Fibroblast of lung (primary cell): ENCODE results near the gene NUP62. TPM values are rescaled to one million over a fixed set of nuclear protein-coding genes. Genes with fewer than 3 reads are reported as not detected.

Experiments
- DNase-seq, 2 donors: peaks; one replicate each; pipeline versions ENCODE4 v3.0.0 to v3.0.0-alpha.2; 2010; ENCODE audit warnings: low read depth in 2 of 2
- H2AFZ ChIP-seq: 2 replicates; pipeline ENCODE4 v1.5.1; 2012; ENCODE audit warnings: low read length, control low read depth, inconsistent platforms
- H3K27ac ChIP-seq: 2 replicates; pipeline ENCODE4 v1.5.1; 2011; ENCODE audit warnings: low read length, control low read depth; ENCODE audit not compliant: insufficient read depth
- H3K27me3 ChIP-seq: 2 replicates; pipeline ENCODE4 v1.5.1; 2011; ENCODE audit warnings: mild to moderate bottlenecking, low read length; ENCODE audit not compliant: control insufficient read depth, insufficient read depth
- H3K36me3 ChIP-seq: 2 replicates; pipeline ENCODE4 v1.5.1; 2011; ENCODE audit warnings: low read length; ENCODE audit not compliant: control insufficient read depth, insufficient read depth
- H3K4me1 ChIP-seq: 2 replicates; pipeline ENCODE4 v1.5.1; 2011; ENCODE audit warnings: low read length; ENCODE audit not compliant: control insufficient read depth, insufficient read depth; ENCODE audit errors: extremely low read depth
- H3K4me2 ChIP-seq: 2 replicates; pipeline ENCODE4 v1.5.1; 2011; ENCODE audit warnings: low read length, control low read depth; ENCODE audit not compliant: insufficient read depth; ENCODE audit errors: extremely low read depth
- H3K4me3 ChIP-seq, 4 experiments: fragments of 200-600 bp in 1 of 4; sonication (generic) in 1 of 4; replicated peaks in 1 of 4; 2 replicates each; pipeline ENCODE4 v1.5.1; 2011 to 2016; ENCODE audit warnings: low read length in 4 of 4, low read depth in 3 of 4, mild to moderate bottlenecking in 3 of 4, control low read depth in 2 of 4, inconsistent platforms in 1 of 4, mixed read lengths in 1 of 4; ENCODE audit not compliant: insufficient read depth in 1 of 4; ENCODE audit errors: control extremely low read depth in 1 of 4
- H3K79me2 ChIP-seq: 2 replicates; pipeline ENCODE4 v1.5.1; 2012; ENCODE audit warnings: mild to moderate bottlenecking, low read length, inconsistent platforms; ENCODE audit not compliant: control insufficient read depth, insufficient read depth
- H3K9ac ChIP-seq: 2 replicates; pipeline ENCODE4 v1.5.1; 2011; ENCODE audit warnings: mild to moderate bottlenecking, low read length, control low read depth; ENCODE audit not compliant: insufficient read depth
- H3K9me3 ChIP-seq: 2 replicates; pipeline ENCODE4 v1.5.1; 2012; ENCODE audit warnings: low read depth, low read length; ENCODE audit not compliant: control insufficient read depth, insufficient read depth
- H4K20me1 ChIP-seq: 2 replicates; pipeline ENCODE4 v1.5.1; 2011; ENCODE audit warnings: low read length; ENCODE audit not compliant: control insufficient read depth, insufficient read depth; ENCODE audit errors: extremely low read depth
- CTCF ChIP-seq, 2 donors: IDR thresholded peaks in 1 of 2; conservative IDR thresholded peaks in 1 of 2; 1 replicate in 1 of 2; 2 replicates in 1 of 2; pipeline ENCODE4 v1.5.1; 2011 to 2012; ENCODE audit warnings: low read length in 2 of 2, control low read depth in 1 of 2, inconsistent platforms in 1 of 2, low read depth in 1 of 2, mild to moderate bottlenecking in 1 of 2
- EZH2 ChIP-seq: IDR thresholded peaks from 2 replicates; pipeline ENCODE4 v1.5.1; 2012; ENCODE audit warnings: low read length, control low read depth, mild to moderate bottlenecking; ENCODE audit errors: missing control alignments
- polyA plus RNA-seq, 2 donors: library from polyadenylated mRNA; depleted of rRNA in 1 of 2; stranded (reverse) in 1 of 2; unstranded in 1 of 2; fragments of >200 nt; gene quantifications; 2 replicates each; pipeline ENCODE4 v1.2.1, GENCODE V29; 2011 to 2012; ENCODE audit warnings: missing spikeins in 1 of 2
- total RNA-seq: library from RNA; depleted of rRNA; stranded (reverse); fragments of >200 nt; gene quantifications from 2 replicates; pipeline ENCODE4 v1.2.1, GENCODE V29; 2014

Gene NUP62
- total and polyA plus RNA-seq, 2 donors (not counting 1 experiment from before 2014, with no cell fraction given) = 8.9 to 20.8 TPM

GRCh38 chr19:49874503-49875157 is 54.7 kb downstream of the NUP62 start:
- H3K4me3 ChIP-seq = peak overlapping the region in 1 of 4 experiments; percentile 94
- no peak overlapping the region for H2AFZ ChIP-seq
- no peak for DNase-seq
- peaks cover 4% of the 10 kb centered on the region for H3K36me3 ChIP-seq
- peaks cover 10% of the 10 kb centered on the region for H3K4me1 ChIP-seq
- no peak overlapping the region for H3K9ac ChIP-seq
- H3K27ac ChIP-seq = no peak overlapping the region
- H3K27me3 ChIP-seq = no peaks in the 10 kb centered on the region
- no peaks in the 10 kb centered on the region for H3K9me3 ChIP-seq
- no peak for TF ChIP-seq CTCF (conservative IDR thresholded peaks at IDR 0.05 in 1 of 2, IDR thresholded peaks at IDR 0.05 in 1 of 2; ENCODE audit: low read depth in 1 of 2, low read length in 2 of 2)
- TF ChIP-seq EZH2 = no peak
- H3K4me2 ChIP-seq = peak overlapping the region; percentile 80
- peaks cover 22% of the 10 kb centered on the region for H3K79me2 ChIP-seq
- H4K20me1 ChIP-seq = no peaks in the 10 kb centered on the region

- Histone ChIP-seq H3K36me3 (peaks cover 2% of the 10 kb centered on the region), H3K9me3 (no peaks in the 10 kb centered on the region), H3K4me3 (no peak overlapping the region), H3K4me2 (no peak overlapping the region), H3K27ac (no peak overlapping the region), H2AFZ (no peak overlapping the region), H3K79me2 (peaks cover 22% of the 10 kb centered on the region), H3K4me1 (peaks cover 10% of the 10 kb centered on the region), H4K20me1 (no peaks in the 10 kb centered on the region), H3K9ac (no peak overlapping the region), H3K27me3 (no peaks in the 10 kb centered on the region)
- TF ChIP-seq EZH2 (no peak), CTCF (conservative IDR thresholded peaks at IDR 0.05 in 1 of 2, IDR thresholded peaks at IDR 0.05 in 1 of 2; ENCODE audit: low read depth in 1 of 2, low read length in 2 of 2) (no peak)
- no peak for DNase-seq
Measured at GRCh38 chr19:49873834-49874233, 55.5 kb downstream of the NUP62 start.

- Histone ChIP-seq H3K27me3 (no peaks in the 10 kb centered on the region), H3K4me1 (peaks cover 6% of the 10 kb centered on the region), H3K27ac (no peak overlapping the region), H3K36me3 (peaks cover 2% of the 10 kb centered on the region), H3K4me2 (no peak overlapping the region), H3K79me2 (peaks cover 19% of the 10 kb centered on the region), H3K4me3 (no peak overlapping the region), H3K9me3 (no peaks in the 10 kb centered on the region), H3K9ac (no peak overlapping the region), H4K20me1 (no peaks in the 10 kb centered on the region), H2AFZ (no peak overlapping the region)
- TF ChIP-seq CTCF (conservative IDR thresholded peaks at IDR 0.05 in 1 of 2, IDR thresholded peaks at IDR 0.05 in 1 of 2; ENCODE audit: low read depth in 1 of 2, low read length in 2 of 2) (no peak), EZH2 (no peak)
- no peak for DNase-seq
Measured at GRCh38 chr19:49873129-49873521, 56.2 kb downstream of the NUP62 start.
